ENCODE results near the gene TNFRSF8.
"Not testable (repeated sequence)": the region's sequence is repeated elsewhere in the genome, so short reads cannot be mapped to it uniquely, and the experiment has no call there.

TNFRSF8 gene

DNA sequence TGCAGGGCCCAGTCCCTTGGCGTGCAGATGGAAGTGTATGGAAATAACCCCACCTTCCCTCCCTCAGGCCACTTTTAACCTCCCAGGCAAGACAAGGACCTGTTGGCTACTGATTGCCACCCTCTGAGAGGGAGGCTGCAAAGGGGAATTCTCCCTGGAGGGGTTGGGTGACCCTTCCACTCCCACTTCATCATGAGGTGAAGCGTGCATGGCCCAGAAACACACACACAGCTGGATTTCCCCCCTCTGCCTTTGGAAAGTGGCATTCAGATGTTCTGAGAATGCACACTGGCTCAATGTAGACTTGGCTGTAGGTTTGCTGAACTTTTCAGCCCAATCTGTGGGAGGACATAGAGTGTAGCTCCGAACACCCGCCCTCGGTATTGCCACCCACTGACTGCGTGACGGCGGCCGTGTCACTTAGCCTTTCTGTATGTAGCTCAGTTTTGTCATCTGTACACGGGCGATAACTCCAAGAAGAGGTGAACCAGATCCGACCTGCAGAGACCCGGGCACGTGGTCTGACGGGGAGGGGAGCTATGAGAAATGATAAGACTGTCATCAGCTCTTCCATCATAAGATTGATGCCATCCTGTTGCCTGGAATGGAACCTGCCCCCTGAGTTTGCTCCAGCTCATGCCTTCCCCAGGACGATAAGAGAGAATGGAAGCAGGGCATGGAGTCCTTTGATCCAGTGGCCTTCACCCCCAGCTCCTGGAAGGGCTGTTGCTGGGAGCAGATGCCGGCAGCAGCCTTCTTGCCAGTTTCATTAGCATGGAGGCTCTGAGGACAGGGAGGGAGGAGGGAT lies 24.5 kb upstream of the TNFRSF8 start:
- no peak for DNase-seq (ENCODE audit: low spot score)

DNA sequence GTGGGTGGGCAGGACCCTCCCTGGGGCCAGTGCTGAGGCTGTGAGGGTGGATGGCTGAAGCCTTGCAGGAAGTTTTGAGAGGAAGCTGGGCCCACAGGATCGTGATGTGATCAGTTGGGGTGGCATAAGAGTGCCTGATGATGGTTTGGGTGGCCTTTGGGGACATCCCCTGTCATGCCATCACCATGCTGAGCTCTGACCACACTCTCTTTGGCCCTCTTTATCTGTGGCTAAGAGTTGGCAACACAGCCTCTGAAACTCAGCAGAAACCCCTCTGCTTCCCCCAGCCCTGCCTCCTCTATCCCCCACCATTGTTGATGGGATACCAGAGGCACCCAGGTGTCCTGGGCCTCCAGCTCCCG lies 24.0 kb upstream of the TNFRSF8 start:
- no peak for DNase-seq (ENCODE audit: low spot score)

DNA sequence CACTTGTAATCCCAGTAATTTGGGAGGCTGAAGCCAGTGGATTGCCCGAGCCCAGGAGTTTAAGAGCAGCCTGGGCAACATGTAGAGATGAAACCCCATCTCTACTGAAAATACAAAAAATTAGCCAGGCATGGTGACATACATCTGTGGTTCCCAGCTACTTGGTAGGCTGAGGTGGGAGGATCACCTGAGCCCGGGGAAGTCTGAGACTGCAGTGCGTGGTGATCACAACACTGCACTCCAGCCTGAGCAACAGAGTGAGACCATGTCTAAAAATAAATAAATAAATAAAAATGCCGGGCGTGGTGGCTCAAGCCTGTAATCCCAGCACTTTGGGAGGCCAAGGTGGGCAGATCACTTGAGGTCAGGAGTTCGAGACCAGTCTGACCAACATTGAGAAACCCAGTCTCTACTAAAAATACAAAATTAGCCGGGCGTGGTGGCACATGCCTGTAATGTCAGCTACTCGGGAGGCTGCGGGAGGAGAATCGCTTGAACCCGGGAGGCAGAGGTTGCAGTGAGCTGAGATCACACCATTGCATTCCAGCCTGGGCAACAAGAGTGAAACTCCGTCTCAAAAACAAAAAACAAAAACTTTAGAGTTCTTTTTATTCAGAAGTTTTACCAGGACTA lies 23.2 kb upstream of the TNFRSF8 start:
- DNase-seq (ENCODE audit: low spot score): not testable (repeated sequence)

DNA sequence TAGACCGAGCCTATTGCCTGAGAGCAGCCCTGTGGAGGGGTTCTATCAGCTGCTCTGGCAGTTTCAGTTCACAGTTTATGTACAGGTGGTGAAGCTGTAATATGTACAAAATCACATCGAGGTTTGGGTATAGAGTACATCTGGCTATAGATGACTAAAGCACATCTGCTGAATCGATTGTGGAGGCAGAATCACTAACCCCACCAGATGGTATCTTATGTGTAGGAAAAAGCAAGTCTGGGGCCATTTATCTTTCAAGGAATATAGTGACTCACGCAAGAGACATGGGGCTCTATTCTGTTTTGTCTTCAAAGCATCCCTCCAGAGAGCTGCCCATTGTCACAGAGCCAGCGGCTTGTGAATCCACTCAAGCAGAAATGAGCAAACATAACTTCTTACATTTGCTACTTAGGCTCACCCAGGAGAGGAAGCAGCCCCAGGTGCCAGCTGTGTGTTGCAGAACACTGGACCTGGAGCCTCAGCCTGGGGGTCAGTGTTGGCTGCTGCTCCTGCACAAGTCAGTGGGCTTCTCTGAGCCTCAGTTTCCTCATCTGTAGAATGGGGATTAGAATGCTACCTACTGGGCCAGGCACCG lies 22.5 kb upstream of the TNFRSF8 start:
- no peak for DNase-seq (ENCODE audit: low spot score)

DNA sequence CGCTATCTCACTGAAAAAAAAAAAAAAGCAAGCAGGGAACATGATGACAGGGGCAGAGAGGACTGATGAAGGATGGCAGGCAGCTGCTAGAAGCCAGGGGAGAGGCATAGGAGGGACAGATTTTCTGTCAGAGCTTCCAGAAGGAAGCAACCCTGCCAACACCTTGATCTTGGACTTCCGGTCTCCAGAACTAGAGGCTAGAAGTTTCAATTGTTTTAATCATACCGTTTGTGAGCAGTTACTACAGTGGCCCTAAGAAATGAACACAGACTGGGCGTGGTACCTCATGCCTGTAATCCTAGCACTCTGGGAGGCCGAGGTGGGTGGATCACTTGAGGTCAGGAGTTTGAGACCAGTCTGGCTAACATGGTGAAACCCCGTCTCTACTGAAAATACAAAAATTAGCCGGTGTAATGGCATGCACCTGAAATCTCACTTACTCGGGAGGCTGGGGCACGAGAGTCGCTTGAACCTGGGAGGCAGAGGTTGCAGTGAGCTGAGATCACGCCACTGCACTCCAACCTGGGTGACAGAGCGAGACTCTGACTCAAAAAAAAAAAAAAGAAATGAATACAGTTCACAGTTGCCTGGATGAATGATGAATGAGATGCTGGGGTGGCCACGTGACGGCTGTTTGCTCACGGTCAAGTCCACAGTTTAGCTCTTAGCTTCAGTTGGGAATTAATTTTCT lies 18.8 kb upstream of the TNFRSF8 start:
- not testable (repeated sequence) for DNase-seq (ENCODE audit: low spot score)

DNA sequence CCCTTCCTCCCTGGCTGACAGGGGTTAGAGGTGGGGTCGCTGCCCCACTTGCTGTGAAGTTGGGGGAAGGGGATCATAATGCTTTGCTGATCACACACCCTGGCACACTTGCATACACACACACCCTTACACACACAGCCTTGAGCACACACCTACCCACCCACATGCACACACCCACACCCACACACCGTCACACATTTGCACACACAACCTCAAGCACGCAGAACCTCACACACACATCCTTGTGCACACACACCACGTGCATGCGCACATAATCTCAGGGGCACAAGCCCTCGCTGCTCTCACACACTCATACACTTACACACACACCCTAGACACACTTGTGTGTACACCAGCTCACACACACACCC lies 16.4 kb upstream of the TNFRSF8 start:
- DNase-seq (ENCODE audit: low spot score): no peak

DNA sequence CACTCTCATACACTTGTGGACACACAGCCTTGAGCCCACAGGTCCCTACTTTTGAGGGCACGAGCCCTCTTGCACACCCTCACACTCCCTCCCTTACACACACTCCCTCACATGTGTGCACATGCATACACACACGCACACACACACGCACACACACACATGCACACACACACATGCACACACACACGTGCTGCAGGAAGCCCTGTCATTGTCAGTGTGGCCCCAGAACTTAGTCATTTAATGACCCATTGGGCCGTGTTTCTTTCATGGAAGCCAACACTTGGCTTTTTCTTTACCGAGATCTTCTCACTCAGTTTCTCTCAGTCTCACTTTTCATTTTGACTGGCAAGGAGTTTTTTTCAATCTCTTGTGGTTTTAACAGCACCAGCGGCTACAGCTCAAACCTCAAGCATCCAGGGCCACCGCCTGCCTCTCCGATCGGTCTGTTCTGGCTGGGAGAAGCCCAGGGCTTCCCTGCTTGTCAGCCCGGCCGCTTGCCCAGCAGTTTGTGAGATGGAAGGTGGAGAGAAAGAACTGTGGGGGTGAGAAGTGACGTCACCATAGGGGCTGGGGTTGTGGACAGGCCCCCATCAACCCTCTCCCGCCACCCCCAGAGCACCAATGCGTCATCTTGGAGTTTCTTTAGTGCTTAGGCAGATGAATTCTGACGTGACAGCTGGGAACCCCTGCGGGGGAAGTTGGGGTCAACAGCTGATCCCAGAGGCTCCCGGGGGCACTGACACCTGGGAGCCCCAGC lies 15.8 kb upstream of the TNFRSF8 start:
- DNase-seq (ENCODE audit: low spot score): no peak

DNA sequence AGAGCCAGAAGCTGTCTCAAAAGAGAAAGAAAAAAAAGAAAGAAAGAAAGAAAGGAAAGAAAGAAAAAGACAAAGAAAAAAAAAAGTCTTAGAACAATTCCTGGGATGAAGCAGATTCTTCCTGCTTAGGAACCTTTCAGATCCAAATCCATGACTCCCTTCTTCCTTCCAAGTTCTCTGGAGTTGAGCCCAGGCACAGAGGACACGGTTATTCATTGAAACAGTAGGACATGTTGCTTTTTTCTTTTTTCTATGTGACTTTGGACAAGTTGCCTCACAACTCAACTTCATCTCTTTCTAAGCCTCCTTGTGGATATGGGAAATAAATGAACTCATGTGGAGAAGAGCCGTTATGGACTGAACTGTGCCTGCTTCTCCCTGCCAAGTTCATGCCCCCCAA lies 14.7 kb upstream of the TNFRSF8 start:
- no peak for DNase-seq (ENCODE audit: low spot score)

DNA sequence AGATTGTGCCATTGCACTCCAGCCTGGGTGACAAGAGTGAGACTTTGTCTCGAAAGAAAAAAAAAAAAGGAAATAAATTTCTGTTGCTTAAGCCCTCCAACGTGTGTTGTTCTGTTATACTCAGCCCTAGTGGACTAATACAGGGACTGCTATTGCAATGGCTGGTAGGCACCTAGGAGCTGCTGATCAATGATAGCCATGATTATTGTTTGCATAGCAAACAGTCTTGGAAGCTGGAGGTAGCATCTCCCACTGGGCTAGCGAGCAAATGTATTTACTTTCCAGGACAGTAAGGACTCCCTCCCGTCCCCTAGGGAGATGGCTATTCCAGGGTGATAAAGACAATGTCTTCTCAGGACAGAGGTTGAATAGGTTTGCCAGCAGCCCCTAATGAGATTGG lies 13.5 kb upstream of the TNFRSF8 start:
- no peak for DNase-seq (ENCODE audit: low spot score)

DNA sequence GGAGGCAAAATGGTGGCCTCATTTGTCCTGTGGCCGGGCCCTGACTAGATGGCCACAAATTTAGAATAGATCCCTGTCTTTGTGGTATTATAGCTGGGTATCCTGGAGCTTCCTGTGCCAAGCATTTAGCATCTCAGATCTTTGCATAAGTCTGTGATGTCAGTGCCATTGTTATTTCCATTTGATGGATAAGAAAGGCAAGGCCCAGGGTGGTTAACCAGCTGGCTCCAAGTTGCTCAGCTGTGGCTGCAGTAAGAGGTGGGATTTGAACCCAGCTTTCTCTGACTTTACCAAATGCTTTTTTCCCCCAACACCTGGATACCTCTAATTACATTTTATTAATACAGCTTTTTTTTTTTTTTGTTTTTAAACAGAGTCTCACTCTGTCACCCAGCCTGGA lies 11.7 kb upstream of the TNFRSF8 start:
- DNase-seq (ENCODE audit: low spot score): no peak

DNA sequence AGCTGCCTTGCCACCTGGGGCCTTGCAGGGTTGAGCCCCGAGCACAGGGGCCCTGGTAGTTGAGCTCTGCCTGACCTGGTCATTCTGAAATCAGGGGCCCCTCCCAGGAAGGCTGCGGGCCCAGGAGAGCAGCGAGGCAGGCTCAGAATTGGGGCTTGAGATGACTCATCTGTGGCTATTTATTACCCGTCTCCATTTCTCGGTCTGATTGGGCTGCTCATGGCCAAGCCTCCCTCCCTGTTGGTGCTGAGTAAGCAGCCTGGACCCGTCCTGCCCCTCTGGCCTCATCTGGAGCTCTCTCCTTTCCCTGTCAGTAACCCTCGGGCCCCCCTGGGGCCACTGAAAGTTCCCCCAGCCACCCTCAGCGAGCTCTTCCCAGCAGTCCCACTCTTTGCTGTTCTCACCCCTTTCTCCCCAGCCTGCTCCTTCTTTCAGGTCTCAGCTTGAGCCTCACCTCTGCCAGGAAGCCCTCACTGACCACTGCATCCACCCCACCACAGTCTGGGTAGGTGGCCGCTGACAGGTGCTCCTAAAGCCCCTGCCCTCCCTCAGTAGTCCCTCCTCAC lies 11.0 kb upstream of the TNFRSF8 start:
- DNase-seq (ENCODE audit: low spot score): no peak

DNA sequence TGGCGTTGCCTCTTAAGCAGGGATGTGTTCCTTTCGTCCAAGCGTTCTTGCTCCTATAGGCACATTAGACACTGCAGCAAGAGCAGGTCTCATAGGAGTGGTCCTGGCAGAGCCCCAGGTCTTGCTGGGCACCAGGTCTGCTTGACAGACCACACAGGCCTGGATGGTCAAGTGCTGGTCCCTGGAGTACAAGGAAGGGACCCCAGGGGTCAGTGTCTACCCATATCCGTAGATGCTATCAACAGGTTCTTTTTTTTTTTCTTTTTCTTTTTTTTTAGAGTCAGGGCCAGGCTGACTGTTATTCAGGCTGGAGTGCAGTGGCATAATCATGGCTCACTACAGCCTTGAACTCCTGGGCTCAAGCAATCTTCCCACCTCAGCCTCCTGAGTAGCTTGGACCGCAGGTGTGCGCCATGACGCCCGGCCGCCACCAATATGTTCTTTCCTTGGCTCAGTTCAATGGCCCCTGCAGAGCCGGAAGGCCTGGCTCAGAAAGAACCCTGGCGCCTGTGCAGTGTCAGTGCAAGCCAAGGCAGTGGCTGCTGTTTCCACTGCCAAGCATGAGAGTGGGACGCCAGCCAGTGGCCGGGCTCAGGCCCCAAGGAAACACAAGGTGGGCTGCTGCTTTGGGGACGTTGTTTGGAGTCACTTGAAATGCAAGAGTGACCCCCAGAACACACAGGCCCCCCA lies 10.0 kb upstream of the TNFRSF8 start:
- no peak for DNase-seq (ENCODE audit: low spot score)

DNA sequence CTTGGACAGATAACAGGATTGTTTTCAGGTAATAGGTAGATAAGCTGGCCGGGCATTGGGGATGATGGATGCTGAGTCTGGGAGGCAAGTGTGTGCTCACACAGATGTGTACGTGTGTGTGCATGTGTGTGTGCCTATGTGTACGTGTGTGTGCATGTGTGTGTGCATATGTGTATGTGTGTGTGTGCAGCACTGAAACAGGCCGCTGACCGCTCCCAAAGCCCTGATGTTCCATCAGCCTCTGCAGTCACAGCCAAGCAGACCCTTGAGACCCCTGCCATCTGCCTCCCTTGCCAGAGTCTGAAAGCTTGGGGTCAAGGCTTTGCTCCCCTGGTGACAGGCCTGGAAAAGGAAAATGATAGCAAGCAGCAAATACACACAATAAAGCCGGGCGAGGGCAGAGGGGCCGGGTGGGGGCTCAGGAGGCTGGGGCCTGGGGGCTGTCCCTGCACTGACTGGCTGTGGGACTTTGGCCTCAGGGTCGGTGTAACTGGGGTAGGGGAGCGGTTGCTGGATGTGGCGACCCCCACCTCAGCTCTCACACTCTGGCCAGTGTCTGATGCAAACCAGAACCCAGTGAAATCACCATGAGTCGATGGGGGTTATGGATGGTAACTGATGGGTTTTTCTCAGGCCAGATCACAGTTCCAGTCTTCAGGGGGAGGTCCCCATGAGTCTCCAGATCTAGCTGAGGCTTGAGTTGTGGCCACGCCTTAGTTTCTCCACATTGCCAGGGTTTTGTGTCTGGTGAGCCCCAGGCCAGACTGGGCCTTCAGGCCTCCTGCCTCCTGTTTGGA lies 9.2 kb upstream of the TNFRSF8 start:
- no peak for DNase-seq (ENCODE audit: low spot score)

DNA sequence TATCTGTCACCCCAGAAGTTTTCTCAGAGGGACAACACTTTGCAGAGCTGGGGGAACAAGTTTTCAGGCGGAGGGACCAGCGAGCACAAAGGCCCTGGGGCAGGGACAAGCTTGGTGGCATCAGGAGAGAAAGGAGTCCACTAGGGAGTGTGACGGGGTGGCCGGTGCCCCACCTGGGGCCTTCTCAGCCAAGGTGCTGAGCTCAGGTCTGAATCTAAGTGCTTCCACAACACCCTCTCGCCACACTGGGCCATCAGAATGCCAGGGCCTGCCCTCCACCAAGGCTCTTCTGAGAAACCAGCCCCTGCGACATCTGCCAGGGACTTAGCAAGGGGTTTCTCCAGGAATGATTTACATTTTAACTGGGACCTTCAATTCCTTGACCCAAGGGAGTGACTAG lies 7.8 kb upstream of the TNFRSF8 start:
- DNase-seq (ENCODE audit: low spot score): no peak

DNA sequence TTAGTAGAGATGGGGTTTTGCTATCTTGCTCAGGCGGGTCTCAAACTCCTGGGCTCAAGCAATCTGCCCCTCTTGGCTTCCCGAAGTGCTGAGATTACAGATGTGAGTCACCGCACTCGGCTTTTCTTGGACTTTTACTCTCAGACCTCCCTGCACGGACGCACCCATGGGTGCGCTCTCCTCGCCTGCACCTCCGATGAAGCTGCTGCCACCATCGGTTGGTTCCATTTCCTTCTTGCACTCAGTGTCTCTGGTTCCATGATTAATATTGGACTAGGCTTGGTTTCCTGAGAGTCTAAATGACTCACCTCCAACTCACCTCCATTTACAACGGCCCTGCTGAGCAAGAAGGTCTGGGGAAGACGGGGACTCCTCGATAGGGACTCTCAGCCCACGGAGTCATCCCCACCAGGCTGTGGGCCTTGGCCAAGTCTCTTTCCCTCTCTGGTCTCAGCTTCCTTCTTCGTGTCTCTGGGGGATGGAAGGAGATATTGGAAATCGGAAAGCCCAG lies 6.7 kb upstream of the TNFRSF8 start:
- DNase-seq (ENCODE audit: low spot score): no peak

DNA sequence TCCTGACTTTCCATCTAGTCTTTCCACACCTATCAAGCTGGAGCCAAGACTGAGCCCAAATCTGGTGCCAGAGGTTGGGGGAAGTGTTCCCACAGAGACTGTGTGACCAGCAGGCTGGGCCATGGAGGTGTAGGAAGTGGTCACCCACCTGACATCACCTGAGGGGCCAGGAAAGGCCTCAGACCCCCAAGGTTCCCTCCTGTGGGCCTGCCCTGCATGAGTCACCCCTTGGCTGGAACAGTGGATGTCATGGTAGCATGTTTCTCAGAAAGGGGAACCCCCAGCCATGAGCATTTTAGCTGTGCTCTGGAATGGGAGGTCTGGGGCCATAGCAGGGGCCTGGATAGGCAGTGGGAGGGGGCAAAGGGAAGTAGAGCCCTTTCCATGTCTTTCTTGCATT lies 5.7 kb upstream of the TNFRSF8 start:
- no peak for DNase-seq (ENCODE audit: low spot score)

DNA sequence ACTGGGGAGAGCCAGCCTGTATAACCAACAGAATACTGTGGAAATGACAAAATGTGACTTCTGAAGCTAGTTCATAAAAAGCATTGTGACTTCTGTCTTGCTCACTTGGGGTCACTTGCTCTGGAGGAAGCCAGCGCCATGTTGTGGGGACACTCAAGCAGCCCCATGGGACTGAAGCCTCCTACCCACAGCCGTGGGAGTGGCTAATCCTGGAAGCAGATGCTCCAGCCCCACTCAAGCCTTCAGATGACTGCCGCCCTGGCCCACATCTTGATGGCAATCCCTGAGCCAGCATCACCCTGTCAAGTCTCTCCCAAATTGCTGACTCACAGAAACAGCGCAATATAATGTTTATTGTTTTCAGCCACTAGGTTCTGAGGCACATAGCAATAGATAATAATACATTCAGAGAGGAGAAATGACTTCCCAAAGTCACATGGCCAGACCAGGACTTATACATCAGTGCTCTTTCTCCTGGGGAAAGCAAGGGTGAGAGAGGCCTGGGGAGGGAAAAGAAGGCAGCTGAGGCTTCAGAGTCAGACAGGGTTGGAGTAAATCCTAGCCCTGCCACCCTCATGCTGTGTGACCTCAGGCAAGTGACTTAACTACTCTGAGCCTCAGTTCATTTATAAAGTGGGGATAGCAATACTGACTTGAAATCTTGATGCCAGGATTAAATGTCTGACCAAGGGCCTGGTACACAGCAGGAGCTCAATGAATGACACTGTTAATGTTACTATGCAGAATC lies 5.0 kb upstream of the TNFRSF8 start:
- DNase-seq (ENCODE audit: low spot score): no peak

DNA sequence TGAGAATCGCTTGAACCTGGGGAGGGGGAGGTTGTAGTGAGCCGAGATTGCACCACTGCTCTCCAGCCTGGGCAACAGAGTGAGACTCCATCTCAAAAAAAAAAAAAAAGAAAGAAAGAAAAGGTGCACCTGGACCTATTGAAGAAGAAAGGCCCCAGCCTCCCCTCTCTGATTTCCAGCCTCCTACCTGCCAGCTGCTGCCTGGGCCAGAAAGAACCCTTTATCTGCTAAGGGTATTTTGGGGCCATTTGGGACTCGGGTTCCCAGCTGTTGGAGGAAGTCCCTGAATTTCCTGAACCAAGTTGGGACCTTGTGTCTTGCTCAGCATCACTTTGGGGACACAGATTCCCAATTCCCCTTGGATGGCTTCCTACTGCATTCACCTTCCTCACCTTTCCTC lies 3.9 kb upstream of the TNFRSF8 start:
- DNase-seq (ENCODE audit: low spot score): no peak

DNA sequence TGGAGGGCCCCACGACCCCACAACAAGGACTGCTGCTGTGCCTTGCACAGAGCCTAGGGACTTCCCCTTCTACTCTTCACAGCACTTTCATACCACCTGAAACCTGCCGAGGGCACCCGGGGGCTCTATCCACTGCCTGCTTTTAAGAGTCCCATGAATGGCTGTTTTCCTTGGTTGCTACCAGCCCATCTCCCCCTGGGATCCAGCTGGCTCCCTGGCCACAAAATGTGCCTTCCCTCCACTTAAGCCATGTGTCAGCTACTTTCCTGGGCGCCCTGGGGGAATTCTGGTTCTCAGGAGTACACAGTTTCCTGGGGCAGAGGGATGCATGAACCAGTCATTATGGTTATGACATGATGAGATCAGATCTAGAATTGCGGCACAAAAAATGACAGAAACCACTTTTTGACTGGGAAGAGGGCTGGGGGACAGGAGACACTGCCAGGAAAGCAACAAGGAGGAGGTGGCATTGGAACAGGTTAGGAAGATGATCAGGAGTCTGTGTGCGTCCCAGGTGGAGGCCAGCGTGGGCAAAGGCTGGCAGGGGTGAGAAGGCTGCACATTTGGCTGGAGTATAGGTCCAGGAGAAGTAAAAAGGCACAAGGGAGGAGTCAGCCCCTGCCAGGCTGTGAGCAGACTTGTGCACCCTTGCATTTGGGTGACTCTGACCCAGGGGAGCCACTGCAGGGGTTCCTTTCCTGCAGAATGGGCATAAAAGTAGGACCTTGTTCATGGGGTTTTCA lies 3.2 kb upstream of the TNFRSF8 start:
- DNase-seq (ENCODE audit: low spot score): no peak

All from hematopoietic multipotent progenitor cell treated with erythropoietin and hydrocortisone succinate and interleukin-3 and kit ligand, for 15 days (in vitro differentiated cells).